ENCODE data around the gene VWA8.

DNA sequence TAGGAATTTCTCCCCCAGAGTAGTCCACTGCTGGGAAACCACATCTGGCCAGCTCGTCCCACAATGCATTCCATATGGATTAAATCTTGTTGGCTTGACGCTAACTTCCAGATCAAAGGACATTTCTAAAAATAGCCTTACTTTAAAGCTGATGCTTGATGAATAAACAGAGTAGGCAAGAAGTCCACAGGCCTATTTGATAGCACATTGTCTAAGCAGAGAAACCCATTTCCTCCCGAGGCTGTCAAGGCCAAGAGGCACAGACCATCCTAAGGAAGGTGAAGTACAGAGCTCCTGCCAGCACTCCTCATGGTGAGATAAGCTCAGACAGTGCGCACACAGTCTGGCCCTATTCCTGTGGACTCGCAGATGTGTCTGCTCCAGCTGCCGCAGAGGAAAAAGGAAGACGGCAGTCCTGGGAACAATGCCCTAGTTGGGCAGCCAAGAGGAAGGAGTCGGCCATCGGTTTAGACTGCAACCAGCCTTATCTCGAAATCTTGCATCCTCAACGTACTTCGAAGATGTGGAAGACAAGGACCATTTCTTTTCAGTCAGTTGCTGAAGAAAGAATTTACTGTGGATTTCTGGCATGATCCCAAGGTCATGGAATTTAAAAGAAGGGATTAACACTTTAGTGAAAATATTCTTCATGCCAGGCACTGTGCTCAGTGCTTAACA lies 346.8 kb downstream of the VWA8 start:
- TF ChIP-seq, protein P1, sequence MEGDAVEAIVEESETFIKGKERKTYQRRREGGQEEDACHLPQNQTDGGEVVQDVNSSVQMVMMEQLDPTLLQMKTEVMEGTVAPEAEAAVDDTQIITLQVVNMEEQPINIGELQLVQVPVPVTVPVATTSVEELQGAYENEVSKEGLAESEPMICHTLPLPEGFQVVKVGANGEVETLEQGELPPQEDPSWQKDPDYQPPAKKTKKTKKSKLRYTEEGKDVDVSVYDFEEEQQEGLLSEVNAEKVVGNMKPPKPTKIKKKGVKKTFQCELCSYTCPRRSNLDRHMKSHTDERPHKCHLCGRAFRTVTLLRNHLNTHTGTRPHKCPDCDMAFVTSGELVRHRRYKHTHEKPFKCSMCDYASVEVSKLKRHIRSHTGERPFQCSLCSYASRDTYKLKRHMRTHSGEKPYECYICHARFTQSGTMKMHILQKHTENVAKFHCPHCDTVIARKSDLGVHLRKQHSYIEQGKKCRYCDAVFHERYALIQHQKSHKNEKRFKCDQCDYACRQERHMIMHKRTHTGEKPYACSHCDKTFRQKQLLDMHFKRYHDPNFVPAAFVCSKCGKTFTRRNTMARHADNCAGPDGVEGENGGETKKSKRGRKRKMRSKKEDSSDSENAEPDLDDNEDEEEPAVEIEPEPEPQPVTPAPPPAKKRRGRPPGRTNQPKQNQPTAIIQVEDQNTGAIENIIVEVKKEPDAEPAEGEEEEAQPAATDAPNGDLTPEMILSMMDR (optimal IDR thresholded peaks at IDR 0.05 in 1 of 3, IDR thresholded peaks at IDR 0.05 in 1 of 3, conservative IDR thresholded peaks at IDR 0.05 in 1 of 3; ENCODE audit: extremely low read depth in 1 of 3, insufficient read depth in 2 of 3, low read length in 3 of 3), result no peak
- no peak for TF ChIP-seq EZH2 (IDR thresholded peaks at IDR 0.05; ENCODE audit: low read length)
